NCI-H82 treated with DMSO at 0.1 percent for 48 hours (cell line): Measurements from ENCODE around the gene COL4A4.
"Not testable (repeated sequence)": the region's sequence is repeated elsewhere in the genome, so short reads cannot be mapped to it uniquely, and the experiment has no call there.

ENCODE experiments used
- DNase-seq: peaks from one replicate; lab custom pipeline; 2025; ENCODE audit not compliant: unreplicated experiment; lab: John Stamatoyannopoulos, UW

The COL4A4 gene

GRCh38 chr2:227117852-227118251, 46.2 kb downstream of the COL4A4 start:
- DNase-seq: no peak

GRCh38 chr2:227117027-227117426, 47.0 kb downstream of the COL4A4 start:
- DNase-seq: no peak

GRCh38 chr2:227115761-227116160, 48.2 kb downstream of the COL4A4 start:
- no peak for DNase-seq

GRCh38 chr2:227106845-227107759, 56.9 kb downstream of the COL4A4 start:
- peak; percentile 21 for DNase-seq

DNA sequence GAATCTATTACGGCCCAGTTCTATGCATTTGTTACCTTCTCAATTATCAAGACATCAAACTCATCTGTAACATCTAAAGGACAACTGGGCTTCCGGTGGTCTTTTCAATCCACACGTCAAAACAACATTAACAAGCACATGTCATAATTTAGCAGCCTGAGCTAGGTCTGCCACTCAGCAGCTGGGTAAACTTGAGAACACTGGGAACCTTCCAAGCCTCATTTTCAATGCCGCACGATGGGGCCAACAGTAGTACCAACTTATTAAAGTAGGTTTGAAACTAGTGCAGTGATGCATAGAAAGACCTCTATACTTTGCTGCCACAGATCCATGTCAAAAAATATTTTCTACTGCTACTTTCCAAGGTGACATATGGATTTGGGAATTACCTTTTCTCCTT, 60.4 kb downstream of the COL4A4 start:
- DNase-seq: no peak

DNA sequence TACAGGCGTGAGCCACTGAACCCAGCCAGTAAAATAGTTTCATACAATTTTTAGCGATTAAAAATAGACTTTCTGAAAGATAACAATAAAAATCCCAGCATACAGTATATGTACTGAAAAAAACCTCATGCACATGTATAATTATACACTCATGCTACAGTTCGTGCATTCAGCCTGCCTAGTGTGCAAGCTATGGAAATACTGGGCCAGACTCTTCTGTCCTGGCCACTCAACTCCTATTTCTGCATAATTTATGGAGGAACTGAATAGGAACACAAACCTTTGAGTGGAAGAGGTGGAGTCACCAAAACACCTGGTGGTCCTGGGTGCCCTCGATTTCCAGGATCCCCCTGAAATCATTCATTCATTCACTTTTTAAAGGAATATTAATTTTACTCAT, 64.7 kb downstream of the COL4A4 start:
- DNase-seq: no peak

GRCh38 chr2:227098162-227098515, 65.9 kb downstream of the COL4A4 start:
- no peak for DNase-seq

- DNase-seq: no peak
These were observed 66.4 kb downstream of the COL4A4 start for GRCh38 chr2:227097495-227098161.

- peak; percentile 56 for DNase-seq
These were observed 68.7 kb downstream of the COL4A4 start for GRCh38 chr2:227095346-227095745.

GRCh38 chr2:227082286-227082685, 81.7 kb downstream of the COL4A4 start:
- no peak for DNase-seq

DNA sequence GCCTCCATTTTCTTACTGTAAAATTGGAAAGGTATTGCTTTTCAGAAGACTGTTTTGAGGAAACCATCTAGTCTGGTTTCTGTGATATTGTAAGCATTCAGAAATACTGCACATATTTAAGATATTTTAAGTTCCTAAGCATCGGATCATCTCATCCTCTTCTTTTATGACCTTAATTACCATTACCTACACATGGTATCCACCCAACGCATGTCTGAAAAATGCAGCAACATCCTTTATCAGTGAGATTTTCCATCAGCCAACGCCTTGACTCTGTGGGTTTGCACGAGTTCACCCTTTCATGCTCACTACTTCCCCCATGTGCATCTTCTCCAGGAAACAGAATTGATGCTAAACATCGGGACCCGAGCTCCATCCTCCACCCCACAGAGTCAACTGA, 84.3 kb downstream of the COL4A4 start:
- no peak for DNase-seq

DNA sequence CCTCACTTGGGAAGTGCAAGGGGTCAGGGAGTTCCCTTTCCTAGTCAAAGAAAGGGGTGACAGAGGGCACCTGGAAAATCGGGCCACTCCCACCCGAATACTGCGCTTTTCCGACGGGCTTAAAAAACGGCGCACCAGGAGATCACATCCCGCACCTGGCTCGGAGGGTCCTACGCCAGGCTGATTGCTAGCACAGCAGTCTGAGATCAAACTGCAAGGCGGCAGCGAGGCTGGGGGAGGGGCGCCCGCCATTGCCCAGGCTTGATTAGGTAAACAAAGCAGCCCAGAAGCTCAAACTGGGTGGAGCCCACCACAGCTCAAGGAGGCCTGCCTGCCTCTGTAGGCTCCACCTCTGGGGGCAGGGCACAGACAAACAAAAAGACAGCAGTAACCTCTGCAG, 98.9 kb downstream of the COL4A4 start:
- not testable (repeated sequence) for DNase-seq

- DNase-seq: no peak
These were observed 105.1 kb downstream of the COL4A4 start for GRCh38 chr2:227058888-227059399.

DNA sequence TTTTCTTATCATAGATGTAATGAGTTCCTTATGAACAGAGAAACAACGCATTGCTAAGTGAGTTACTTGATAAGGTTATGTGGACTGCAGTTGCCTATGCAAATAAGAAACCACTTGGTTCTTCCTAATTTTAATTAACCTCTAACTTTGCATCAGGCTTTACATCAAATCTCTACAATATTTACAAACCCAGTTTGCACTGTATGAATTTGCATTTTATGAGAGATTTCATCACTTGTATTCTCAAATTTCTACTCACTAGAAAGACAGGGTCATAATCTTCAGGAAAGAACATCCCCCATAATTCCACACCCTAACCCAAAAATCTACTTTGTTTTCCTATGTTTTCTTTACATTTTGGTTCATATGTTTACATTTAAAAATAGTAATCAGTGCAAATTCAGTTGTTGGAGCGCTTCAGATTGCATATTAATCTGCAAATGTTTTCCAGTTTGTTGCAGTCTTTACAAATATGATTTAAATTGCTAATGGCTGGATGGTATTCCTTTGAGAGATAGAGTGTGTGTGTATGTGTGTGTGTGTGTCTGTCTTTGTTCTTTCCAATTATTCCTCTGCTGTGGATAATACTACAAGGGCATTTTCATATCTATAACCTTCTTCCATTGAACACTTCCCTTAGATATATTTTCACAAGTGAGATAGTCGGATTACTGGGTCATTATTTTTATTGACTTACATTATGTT, 106.1 kb downstream of the COL4A4 start:
- no peak for DNase-seq

GRCh38 chr2:227057060-227057459, 106.9 kb downstream of the COL4A4 start:
- no peak for DNase-seq

GRCh38 chr2:227054006-227054405, 110.0 kb downstream of the COL4A4 start:
- no peak for DNase-seq

GRCh38 chr2:227052879-227053278, 111.1 kb downstream of the COL4A4 start:
- DNase-seq: no peak

- no peak for DNase-seq
These were observed 120.0 kb downstream of the COL4A4 start for GRCh38 chr2:227043981-227044380.

DNA sequence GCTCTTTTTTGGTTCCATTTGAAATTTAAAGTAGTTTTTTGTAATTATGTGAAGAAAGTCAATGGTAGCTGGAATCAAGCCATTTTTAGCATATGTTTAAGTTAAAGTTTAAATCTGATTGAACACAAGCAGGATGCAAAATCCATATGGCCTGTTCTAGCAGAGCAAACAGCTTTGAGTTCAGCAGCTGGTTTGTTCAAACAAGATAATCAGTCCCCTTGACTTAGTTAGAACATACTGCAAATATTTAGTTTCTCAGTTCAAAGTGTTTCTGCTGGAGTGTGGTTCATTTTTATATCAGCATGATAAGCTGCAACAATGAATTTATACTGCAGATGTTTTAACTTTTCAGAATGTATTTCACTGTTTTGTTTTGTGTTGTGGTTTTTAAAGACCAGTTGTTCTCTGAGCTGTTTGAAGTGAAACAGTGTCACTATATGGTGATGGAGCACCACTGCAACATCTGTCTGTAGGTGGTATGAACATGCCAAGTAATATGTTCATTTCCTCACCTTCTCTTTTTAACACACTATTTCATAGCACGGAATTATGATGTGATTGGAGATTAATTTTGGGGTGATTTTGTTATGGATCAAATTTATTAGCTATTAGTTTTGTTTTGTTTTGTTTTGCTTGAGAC, 125.3 kb downstream of the COL4A4 start:
- DNase-seq: no peak

DNA sequence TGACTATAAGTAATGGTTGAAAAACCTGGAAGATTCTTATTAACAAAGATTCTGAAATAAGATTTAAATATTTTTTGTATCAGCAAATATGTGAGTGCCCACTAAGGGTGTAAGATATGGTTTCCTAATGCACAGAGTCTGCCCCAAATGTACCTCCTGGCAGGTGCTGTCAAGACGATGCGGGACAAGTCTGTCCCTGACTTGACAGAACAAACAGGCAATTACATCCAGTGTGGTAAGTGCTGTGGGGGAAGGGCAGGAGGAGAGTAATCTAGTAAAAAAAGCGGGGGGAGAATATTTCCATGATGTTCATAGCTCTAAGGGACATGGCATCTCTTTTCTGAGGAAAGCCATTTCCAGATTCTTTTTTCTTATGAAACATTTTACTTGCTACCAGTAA, 127.5 kb downstream of the COL4A4 start:
- no peak for DNase-seq

DNA sequence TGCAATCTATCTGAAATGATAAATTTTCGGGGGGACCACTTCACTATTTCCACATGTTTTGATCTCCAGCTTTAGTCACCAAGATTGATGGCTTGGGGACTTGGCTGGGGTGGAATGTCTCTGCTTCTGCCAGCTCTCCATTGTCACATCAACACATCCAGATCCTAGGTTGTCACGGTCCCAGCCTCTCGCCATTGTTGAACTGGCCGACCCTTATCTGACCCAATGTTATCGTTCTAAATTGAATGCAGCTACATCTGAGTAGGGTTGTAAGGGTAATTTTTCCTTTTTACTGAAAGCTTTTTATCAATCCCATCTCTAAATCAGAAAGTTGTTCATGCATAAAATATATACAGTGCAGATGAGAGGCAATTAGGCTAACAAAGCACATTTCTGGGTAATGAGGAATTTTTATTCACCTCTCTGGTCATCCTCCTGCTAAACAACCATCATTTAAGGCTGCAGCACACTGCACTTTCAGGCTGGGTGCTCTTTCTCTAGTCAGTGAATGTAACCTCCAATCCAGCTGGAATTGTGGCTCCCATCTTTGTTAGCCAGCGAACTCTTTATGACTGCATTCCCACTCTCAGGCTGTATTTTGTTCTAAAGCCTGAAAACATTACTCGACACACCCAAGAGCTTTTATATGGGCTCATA, 128.2 kb downstream of the COL4A4 start:
- no peak for DNase-seq
